IMR-90 (cell line): ENCODE data around the gene PAX9. TPM values are rescaled to one million over a fixed set of nuclear protein-coding genes. Genes with fewer than 3 reads are reported as not detected.

Source experiments
- ATAC-seq: fragments of 200-7000 bp; cut with Tn5 transposase; 2 replicates; pipeline ENCODE4 v1.9.1; 2020; ENCODE audit warnings: low read depth, mild to moderate bottlenecking, moderate library complexity
- BruUV-seq: library from RNA; stranded (reverse); fragments of 400-500 nt; replicated peaks from 2 replicates; lab custom pipeline; 2021; lab: Mats Ljungman, UMichigan
- CTCF ChIA-PET: fragments of 300-600 bp; formaldehyde crosslinking; extraction: SDS; loops from one replicate; lab custom pipeline; 2021; ENCODE audit warnings: antibody characterized with exemption; lab: Yijun Ruan, JAX
- POLR2A ChIA-PET: fragments of 300-600 bp; sonication (Branson Sonifier 250); formaldehyde crosslinking; loops from one replicate; lab custom pipeline; 2022; ENCODE audit warnings: antibody characterized with exemption; ENCODE audit not compliant: unreplicated experiment; lab: Charles Lee
- DNase-seq: peaks from one replicate; pipeline ENCODE4 v3.0.0; 2013
- H2AFZ ChIP-seq: replicated peaks from 2 replicates; pipeline ENCODE3; 2013; ENCODE audit warnings: low read length, mild to moderate bottlenecking; ENCODE audit not compliant: poor library complexity
- H2AK5ac ChIP-seq: 2 replicates; pipeline ENCODE4 v1.6.1; 2013; ENCODE audit warnings: low read depth, low read length, inconsistent platforms
- H2AK9ac ChIP-seq: replicated peaks from 2 replicates; pipeline ENCODE3; 2013; ENCODE audit warnings: mild to moderate bottlenecking, low read depth, low read length, moderate library complexity; ENCODE audit not compliant: poor library complexity
- H2BK120ac ChIP-seq: 2 replicates; pipeline ENCODE4 v1.6.1; 2013; ENCODE audit warnings: low read depth, low read length, inconsistent platforms
- H2BK15ac ChIP-seq: 3 replicates; pipeline ENCODE4 v1.6.1; 2013; ENCODE audit warnings: low read depth, low read length, inconsistent platforms
- H2BK20ac ChIP-seq: 2 replicates; pipeline ENCODE4 v1.6.1; 2013; ENCODE audit warnings: low read depth, mild to moderate bottlenecking, inconsistent platforms, low read length, moderate library complexity
- H2BK5ac ChIP-seq: 2 replicates; pipeline ENCODE4 v1.6.1; 2013; ENCODE audit warnings: mild to moderate bottlenecking, low read depth, low read length, inconsistent platforms; ENCODE audit not compliant: poor library complexity, severe bottlenecking
- H3K14ac ChIP-seq: replicated peaks from 2 replicates; pipeline ENCODE4 v1.6.1; 2013; ENCODE audit warnings: low read depth, low read length, inconsistent platforms
- H3K18ac ChIP-seq: 2 replicates; pipeline ENCODE4 v1.6.1; 2013; ENCODE audit warnings: low read depth, low read length, control low read depth
- H3K23ac ChIP-seq: 2 replicates; pipeline ENCODE4 v1.6.1; 2013; ENCODE audit warnings: low read depth, low read length, inconsistent platforms
- H3K27ac ChIP-seq: 2 replicates; pipeline ENCODE4 v1.5.1; 2013; ENCODE audit warnings: mild to moderate bottlenecking, control low read depth, low read length; ENCODE audit not compliant: insufficient read depth
- H3K27me3 ChIP-seq: 2 replicates; pipeline ENCODE4 v1.6.1; 2013; ENCODE audit warnings: low read length; ENCODE audit not compliant: control insufficient read depth, insufficient read depth
- H3K36me3 ChIP-seq: 2 replicates; pipeline ENCODE4 v1.6.1; 2013; ENCODE audit warnings: low read length, mixed read lengths; ENCODE audit not compliant: control insufficient read depth, insufficient read depth
- H3K4ac ChIP-seq: 2 replicates; pipeline ENCODE4 v1.6.1; 2013; ENCODE audit warnings: low read depth, low read length, inconsistent platforms
- H3K4me1 ChIP-seq: 2 replicates; pipeline ENCODE4 v1.6.1; 2013; ENCODE audit warnings: low read length, mixed read lengths; ENCODE audit not compliant: control insufficient read depth, insufficient read depth
- H3K4me2 ChIP-seq: 2 replicates; pipeline ENCODE4 v1.6.1; 2013; ENCODE audit warnings: low read depth, mild to moderate bottlenecking, control low read depth, low read length, moderate library complexity
- H3K4me3 ChIP-seq: 2 replicates; pipeline ENCODE4 v1.5.1; 2013; ENCODE audit warnings: low read depth, mild to moderate bottlenecking, control low read depth, low read length, moderate library complexity; ENCODE audit not compliant: insufficient read depth
- H3K56ac ChIP-seq: 2 replicates; pipeline ENCODE4 v1.6.1; 2013; ENCODE audit warnings: low read length, inconsistent platforms; ENCODE audit not compliant: insufficient read depth; ENCODE audit errors: extremely low read depth
- H3K79me1 ChIP-seq, 2 experiments: 2 replicates each; pipeline ENCODE4 v1.6.1; 2013; ENCODE audit warnings: low read length in 2 of 2, inconsistent platforms in 1 of 2, low read depth in 1 of 2
- H3K9ac ChIP-seq: 2 replicates; pipeline ENCODE4 v1.6.1; 2013; ENCODE audit warnings: low read depth, low read length, control low read depth
- H3K9me1 ChIP-seq: 2 replicates; pipeline ENCODE4 v1.6.1; 2013; ENCODE audit warnings: low read length, inconsistent platforms; ENCODE audit not compliant: insufficient read depth
- H3K9me3 ChIP-seq: 2 replicates; pipeline ENCODE4 v1.6.1; 2013; ENCODE audit warnings: low read length; ENCODE audit not compliant: control insufficient read depth, insufficient read depth
- H4K20me1 ChIP-seq: 2 replicates; pipeline ENCODE4 v1.6.1; 2013; ENCODE audit warnings: low read length, inconsistent platforms; ENCODE audit not compliant: insufficient read depth
- H4K5ac ChIP-seq: 2 replicates; pipeline ENCODE4 v1.6.1; 2013; ENCODE audit warnings: mild to moderate bottlenecking, low read depth, low read length, control low read depth
- H4K8ac ChIP-seq, 2 experiments: 2 replicates each; pipeline ENCODE4 v1.6.1; 2013; ENCODE audit warnings: low read depth in 2 of 2, low read length in 2 of 2, control low read depth in 1 of 2, inconsistent platforms in 1 of 2
- H4K91ac ChIP-seq: 2 replicates; pipeline ENCODE4 v1.6.1; 2013; ENCODE audit warnings: low read depth, low read length, inconsistent platforms; ENCODE audit not compliant: insufficient read depth
- RAD21 ChIP-seq: IDR thresholded peaks from 2 replicates; pipeline ENCODE4 v1.6.1; 2012; ENCODE audit warnings: low read length, improper control_type of control experiment
- SMC3 ChIP-seq: fragments of 150-350 bp; IDR thresholded peaks from 2 replicates; pipeline ENCODE4 v1.6.1; 2016; ENCODE audit warnings: low read depth, mild to moderate bottlenecking, antibody characterized with exemption, low read length, moderate library complexity
- WGBS, 2 experiments: methylation state at CpG; one replicate each; pipeline versions ENCODE4 v1.1.5 to v1.1.7; 2013; ENCODE audit warnings: missing lambda C conversion rate in 2 of 2; ENCODE audit not compliant: insufficient read length in 1 of 2; ENCODE audit errors: extremely low coverage in 2 of 2; 5-methylcytosine and 5-hydroxymethylcytosine counted together
- dilution Hi-C: fragments of 300-500 bp; cut with HindIII; formaldehyde crosslinking; loops from one replicate; pipeline ENCODE4 v1.14.3; 2018; ENCODE audit warnings: low sequenced_read_pairs; ENCODE audit not compliant: unreplicated experiment
- in situ Hi-C: fragments of 300-500 bp; cut with MboI; formaldehyde crosslinking; loops from 3 replicates; pipeline ENCODE4 v1.14.3; 2019; ENCODE audit warnings: low sequenced_read_pairs, inconsistent platforms, mixed read lengths
- intact Hi-C: fragments of 100-400 bp; cut with micrococcal nuclease; formaldehyde crosslinking; loops from 2 replicates; pipeline ENCODE4 v1.10.0; 2022
- polyA plus RNA-seq, 3 experiments: library from polyadenylated mRNA; depleted of rRNA; stranded (reverse); fragments of >200 nt; gene quantifications; 2 replicates each; pipeline ENCODE4 v1.2.3, GENCODE V29; 2012; ENCODE audit warnings: low replicate concordance in 1 of 3
- total RNA-seq: library from RNA; depleted of rRNA; stranded (reverse); fragments of >200 nt; gene quantifications from 2 replicates; pipeline ENCODE4 v1.2.3, GENCODE V29; 2012
- TF ChIP-seq, protein P1 (sequence below): fragments of 150-350 bp; IDR thresholded peaks from 2 replicates; pipeline ENCODE4 v1.6.1; 2016; ENCODE audit warnings: low read depth, mild to moderate bottlenecking, low read length, moderate library complexity, borderline replicate concordance
- TF ChIP-seq, protein P2 (sequence below): conservative IDR thresholded peaks from 2 replicates; pipeline ENCODE4 v1.5.1; 2012; ENCODE audit warnings: mild to moderate bottlenecking, low read depth, low read length, improper control_type of control experiment

The PAX9 gene
- total and polyA plus RNA-seq, 2 of the 4 experiments (the other 2 are of a cell fraction), result not detected

DNA sequence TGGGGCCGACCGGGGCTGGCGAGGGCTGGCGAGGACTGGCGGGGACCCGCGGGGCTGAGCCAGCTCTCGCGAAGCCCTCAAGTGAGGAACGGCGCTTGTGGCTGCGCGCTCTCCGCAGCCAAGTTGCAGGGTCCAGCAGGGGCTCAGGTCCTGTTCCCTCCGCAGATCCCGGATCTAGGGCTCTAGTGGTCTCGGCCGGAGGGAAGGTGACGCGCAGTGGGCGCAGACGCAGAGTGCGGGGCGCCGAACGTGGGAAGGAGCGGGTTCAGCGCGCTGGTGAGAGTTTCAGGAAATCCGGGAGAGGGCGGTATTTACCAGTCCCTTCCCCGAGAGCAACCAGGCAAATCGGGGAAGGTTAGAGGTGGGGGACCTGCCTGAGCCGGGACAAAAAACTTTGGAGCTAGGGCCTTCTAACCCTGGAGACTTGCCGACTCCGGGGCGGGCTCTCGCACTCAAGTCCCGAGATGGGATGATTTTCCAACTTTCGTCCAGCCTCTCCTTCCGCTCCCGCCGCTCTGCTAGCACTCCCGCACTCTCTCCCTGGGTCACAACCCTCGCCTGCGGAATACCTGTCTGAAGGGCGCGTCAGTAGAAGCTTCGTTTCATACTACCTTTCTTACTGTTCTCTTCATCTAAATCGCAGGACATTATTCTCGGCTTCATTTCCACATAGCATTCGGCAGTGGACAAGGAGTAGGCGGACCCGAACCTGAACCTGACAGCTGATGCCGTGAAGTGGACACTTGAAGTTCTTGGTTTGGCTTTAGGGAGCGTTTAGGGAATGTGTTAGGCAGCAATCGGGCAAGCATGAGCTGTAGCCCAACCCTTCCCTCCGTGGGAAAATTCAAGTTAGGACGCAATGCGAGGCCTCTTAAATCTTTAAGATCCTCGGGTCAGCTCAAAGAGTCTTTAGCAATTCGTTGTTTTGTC, 13.6 kb upstream of the PAX9 start:
- Histone ChIP-seq H3K4me3 (peak overlapping the region; percentile 42), H3K14ac (no peak overlapping the region), H2BK120ac (no peak overlapping the region), H3K9ac (no peak overlapping the region), H3K79me1 (no peaks in the 10 kb centered on the region), H2AK5ac (no peak overlapping the region), H3K4me1 (0 out of 2 replicates have a peak, but pooled peaks cover 4% of the 10 kb centered on the region), H2BK20ac (no peak overlapping the region), H3K56ac (no peak overlapping the region), H4K5ac (no peak overlapping the region), H3K4me2 (peak overlapping the region; percentile 94), H2AFZ (peak overlapping the region; percentile 87), H3K27me3 (peaks cover 58% of the 10 kb centered on the region), H2BK15ac (no peak overlapping the region), H4K8ac (no peak overlapping the region), H3K27ac (no peak overlapping the region), H3K18ac (no peak overlapping the region), H4K20me1 (no peaks in the 10 kb centered on the region), H3K36me3 (no peaks in the 10 kb centered on the region), H2BK5ac (no peak overlapping the region), H2AK9ac (no peak overlapping the region), H3K9me3 (no peaks in the 10 kb centered on the region; the same call in 1 of the 2 replicates), H3K4ac (no peak overlapping the region), H3K9me1 (no peaks in the 10 kb centered on the region), H4K91ac (no peak overlapping the region), H3K23ac (no peak overlapping the region)
- POLR2A ChIA-PET, result no interaction called here
- intact Hi-C loops, result loop anchor here (1.0 to 2.0 kb wide), 3 partner anchors 295 to 502 kb away; no protein-coding TSS in a partner anchor
- ATAC-seq (peak; percentile 91), DNase-seq (peak; percentile 30)
- dilution Hi-C loops, result no loop called here
- CTCF ChIA-PET, result interaction anchor here (0.6 to 2.9 kb wide), 7 partner anchors 9 to 503 kb away, joined by 3 to 12 read pairs (median 6); no protein-coding TSS in a partner anchor
- in situ Hi-C loops, result no loop called here
- TF ChIP-seq, protein P1, sequence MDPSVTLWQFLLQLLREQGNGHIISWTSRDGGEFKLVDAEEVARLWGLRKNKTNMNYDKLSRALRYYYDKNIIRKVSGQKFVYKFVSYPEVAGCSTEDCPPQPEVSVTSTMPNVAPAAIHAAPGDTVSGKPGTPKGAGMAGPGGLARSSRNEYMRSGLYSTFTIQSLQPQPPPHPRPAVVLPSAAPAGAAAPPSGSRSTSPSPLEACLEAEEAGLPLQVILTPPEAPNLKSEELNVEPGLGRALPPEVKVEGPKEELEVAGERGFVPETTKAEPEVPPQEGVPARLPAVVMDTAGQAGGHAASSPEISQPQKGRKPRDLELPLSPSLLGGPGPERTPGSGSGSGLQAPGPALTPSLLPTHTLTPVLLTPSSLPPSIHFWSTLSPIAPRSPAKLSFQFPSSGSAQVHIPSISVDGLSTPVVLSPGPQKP, result no peak
- TF ChIP-seq SMC3, result peak; percentile 43; the same call in 1 of the 2 replicates
- TF ChIP-seq, protein P2, sequence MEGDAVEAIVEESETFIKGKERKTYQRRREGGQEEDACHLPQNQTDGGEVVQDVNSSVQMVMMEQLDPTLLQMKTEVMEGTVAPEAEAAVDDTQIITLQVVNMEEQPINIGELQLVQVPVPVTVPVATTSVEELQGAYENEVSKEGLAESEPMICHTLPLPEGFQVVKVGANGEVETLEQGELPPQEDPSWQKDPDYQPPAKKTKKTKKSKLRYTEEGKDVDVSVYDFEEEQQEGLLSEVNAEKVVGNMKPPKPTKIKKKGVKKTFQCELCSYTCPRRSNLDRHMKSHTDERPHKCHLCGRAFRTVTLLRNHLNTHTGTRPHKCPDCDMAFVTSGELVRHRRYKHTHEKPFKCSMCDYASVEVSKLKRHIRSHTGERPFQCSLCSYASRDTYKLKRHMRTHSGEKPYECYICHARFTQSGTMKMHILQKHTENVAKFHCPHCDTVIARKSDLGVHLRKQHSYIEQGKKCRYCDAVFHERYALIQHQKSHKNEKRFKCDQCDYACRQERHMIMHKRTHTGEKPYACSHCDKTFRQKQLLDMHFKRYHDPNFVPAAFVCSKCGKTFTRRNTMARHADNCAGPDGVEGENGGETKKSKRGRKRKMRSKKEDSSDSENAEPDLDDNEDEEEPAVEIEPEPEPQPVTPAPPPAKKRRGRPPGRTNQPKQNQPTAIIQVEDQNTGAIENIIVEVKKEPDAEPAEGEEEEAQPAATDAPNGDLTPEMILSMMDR, result peak; percentile 60
- peak; percentile 60 for TF ChIP-seq RAD21
- BruUV-seq, result no TSS peak
- WGBS, 2 experiments, result 1% methylated on average over 38 of the region's 62 CpGs; no CpG with 5 or more reads in 1 of the 2 experiments
